NOMO-1 treated with DMSO at 0.1 percent for 48 hours (cell line): ENCODE measurements around the gene RAB5IF.
"Not testable (repeated sequence)": the region's sequence is repeated elsewhere in the genome, so short reads cannot be mapped to it uniquely, and the experiment has no call there.

Source experiments
- DNase-seq: peaks from one replicate; lab custom pipeline; 2025; ENCODE audit not compliant: unreplicated experiment; lab: John Stamatoyannopoulos, UW

RAB5IF gene

DNA sequence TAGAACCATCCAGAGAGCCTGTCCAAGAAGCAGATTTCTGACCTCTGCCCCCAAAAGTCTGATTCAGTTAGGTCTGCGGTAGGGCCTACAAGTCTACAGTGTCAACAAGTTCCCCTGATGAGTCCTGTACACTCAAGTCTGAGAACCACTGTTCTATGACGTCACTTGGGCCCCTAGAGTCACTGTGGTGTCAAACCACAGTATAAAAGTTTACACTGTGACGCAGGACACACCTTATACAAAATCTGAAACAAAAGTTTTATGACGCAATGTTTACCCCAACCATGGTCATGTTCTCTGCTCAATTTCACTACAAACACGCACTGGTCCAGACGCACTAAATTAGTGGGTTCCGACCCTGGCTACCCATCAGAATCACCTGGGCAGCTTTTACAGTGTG is 22.5 kb downstream of the RAB5IF start:
- no peak for DNase-seq

- peak; percentile 24 for DNase-seq
Observed at GRCh38 chr20:36629719-36630681, 24.4 kb downstream of the RAB5IF start.

- DNase-seq, result no peak
Observed at GRCh38 chr20:36631646-36632045, 26.1 kb downstream of the RAB5IF start.

GRCh38 chr20:36632147-36632486 is 26.5 kb downstream of the RAB5IF start:
- DNase-seq, result no peak

DNA sequence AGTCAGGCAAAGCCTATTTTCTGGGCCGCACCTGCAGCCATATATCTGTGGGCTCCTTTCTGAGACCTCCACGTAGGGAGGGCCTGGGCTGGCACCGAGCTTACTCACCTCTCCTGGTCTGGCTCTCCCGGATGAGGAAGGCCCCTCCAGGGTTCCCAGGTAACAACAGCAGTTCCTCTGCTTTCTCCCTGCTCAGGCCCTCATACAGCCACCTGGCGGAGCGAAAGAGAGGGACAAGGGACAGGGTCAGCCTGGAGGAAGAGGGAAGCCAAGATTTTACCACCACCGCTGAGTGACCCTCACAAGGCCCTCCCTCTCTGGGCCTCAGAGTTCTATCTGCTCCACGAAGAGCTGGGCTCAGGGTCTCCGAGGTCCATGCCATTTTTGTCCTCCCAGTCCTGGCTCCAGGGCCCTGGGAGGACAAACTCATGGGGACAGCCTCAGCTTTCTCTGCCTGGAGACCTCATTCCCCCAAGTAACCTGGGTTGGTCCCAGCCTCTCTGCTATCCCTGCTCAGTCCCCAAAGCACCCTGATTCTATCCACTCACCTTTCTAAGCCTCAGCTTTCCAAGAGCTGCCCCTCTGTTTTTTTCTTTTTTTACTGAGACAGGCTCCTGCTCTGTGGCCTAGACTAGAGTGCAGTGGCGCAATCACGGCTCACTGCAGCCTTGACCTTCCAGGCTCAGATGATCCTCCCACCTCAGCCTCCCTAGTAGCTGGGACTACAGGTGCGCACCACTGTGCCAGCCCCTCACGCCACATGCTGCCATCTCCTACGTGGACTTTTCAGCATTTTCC is 27.1 kb downstream of the RAB5IF start:
- no peak for DNase-seq

DNA sequence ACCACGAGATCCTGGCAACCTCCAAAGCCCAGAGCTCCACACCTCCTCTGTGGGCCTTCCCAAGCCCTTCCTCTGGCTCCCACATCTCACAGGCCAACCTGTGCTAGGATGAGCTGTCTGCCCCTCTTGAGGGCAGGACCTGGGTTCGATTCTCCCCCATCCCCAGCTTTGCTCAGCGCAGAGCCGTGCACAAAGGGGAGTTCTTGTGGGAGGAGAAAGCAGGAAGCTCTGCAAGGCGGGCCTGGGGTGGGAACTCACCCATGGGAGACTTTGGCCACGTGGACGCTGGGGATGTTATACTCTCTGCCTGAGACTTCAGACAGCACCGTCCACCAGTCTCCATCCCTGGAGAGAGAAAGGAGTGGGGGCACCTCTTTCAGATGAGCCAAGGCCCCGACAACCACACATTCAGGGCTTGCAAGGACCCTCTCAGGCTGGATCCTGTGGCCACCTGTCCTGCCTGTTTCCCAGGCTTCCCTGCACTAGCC is 27.8 kb downstream of the RAB5IF start:
- no peak for DNase-seq

DNA sequence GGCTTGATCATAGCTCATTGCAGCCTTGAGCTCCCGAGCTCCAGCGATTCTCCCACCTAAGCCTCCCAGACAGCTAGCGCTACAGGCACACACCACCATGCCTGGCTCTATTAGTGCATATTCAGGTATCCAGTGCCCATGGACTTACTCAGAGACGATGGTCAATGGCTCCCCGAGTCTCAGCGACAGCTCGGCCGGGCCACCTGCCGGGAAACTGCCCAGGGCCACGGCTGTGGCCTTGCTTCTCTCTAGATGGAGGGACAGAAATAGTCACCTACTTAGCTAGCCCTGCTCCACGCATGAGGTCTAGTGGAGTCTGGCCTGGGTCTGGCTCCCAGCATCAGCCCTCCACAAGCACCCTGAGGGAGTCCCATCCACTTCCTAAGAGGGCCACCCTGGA is 28.8 kb downstream of the RAB5IF start:
- no peak for DNase-seq

- DNase-seq, result not testable (repeated sequence)
Observed at GRCh38 chr20:36638876-36639400, 33.4 kb downstream of the RAB5IF start.

- DNase-seq, result no peak
Observed at GRCh38 chr20:36641506-36641843, 35.9 kb downstream of the RAB5IF start.

DNA sequence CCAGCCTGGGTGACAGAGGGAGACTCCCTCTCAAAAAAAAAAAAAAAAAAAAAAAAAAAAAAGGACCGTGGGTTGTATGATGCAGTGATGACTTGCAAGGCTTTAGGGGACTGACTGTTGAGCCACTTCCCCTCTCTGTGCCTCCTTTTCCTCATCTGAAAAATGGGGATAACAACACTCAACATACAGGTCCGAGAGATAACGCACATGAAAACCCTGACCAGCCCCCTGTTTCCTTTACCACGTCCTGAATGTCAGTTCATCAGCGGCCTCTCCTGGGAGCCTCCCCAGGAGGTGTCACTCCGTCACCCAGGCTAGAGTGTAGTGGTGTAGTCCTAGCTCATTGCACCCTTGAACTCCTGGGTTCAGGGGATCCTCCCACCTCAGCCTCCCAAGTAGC is 36.6 kb downstream of the RAB5IF start:
- no peak for DNase-seq

- no peak for DNase-seq
Observed at GRCh38 chr20:36644032-36644705, 38.6 kb downstream of the RAB5IF start.

- no peak for DNase-seq
Observed at GRCh38 chr20:36644706-36645095, 39.1 kb downstream of the RAB5IF start.

DNA sequence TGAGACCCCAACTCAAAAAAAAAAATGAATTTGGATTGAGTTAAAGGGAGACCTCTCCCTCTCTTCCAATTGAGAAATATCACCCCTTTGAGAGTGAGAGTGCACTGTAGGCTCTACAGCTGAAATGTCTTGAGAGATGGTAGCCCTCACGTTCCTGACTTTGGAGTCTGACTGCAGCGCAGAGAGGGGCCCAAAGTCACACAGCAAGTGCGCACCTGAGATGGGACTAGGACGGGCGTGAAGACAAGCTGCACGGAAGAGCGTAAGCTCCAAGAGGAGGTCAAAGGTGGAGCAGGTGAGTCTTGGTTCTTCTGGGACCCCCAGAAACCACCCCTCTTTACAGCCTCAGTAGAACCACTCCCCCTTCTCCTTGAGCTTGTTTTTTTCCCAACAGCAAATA is 39.8 kb downstream of the RAB5IF start:
- no peak for DNase-seq

DNA sequence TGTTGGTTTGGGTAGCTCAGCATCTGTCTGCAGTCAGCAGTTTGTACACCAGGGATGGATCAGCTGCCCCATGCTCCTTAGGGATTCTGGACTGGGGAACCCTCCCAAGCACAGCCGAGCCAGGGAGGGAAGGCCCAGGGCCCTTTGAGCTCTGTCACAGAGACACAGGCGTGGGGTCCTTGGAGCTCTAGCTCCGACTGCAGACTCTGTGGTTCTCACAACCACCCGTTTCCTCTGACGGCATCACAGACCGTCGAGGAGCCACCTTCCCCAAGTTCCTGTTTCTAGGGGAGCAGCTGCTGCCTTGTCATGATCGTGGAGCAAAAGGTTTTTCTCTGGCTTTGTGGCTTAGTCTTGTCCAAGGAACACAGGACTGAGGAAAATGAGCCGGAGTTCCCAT is 40.4 kb downstream of the RAB5IF start, which contains the start of gene SLA2:
Gene SLA2, minus strand, starts transcription at position 199 of the 400 bp plus-strand sequence. CDS start 4,861 bp downstream, outside the sequence.
- DNase-seq, result peak; percentile 84

DNA sequence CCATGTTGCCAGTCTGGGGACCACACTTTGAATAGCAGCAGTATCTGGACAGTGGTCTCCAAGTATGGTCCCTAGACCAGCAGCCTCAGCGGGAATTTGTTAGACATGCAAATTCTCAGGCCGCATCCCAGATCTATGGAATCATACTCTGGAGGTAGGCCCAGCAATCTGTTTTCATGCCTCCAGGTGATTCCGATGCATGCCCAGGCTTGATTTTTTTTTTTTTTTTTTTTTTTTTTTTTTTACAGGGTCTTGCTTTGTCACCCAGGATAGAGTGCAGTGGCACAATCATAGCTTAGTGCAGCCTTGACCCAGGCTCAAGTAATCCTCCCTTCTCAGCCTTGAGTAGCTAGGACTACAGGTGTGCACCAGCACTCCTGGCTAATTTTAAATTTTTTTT is 41.1 kb downstream of the RAB5IF start:
- no peak for DNase-seq

GRCh38 chr20:36647196-36648121 is 41.9 kb downstream of the RAB5IF start:
- DNase-seq, result no peak

DNA sequence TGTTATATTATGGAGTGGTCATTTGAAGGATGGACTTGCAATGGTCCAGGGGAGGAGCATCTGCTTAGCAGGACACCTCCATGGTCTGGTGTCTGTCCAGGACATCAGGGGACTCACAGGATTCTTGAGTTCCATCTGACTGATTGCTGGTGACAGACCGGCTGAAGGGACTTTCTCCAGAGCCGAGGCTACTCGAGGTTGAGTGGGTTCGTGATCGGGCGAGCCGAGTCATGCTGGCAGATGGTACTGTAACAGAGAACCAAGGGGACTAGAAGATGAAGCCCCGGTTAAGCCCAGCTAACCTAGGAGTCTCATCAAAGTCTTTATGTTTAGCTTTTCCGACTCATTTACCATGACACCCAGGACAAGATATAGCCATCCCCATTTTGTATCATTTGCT is 47.9 kb downstream of the RAB5IF start:
- no peak for DNase-seq

DNA sequence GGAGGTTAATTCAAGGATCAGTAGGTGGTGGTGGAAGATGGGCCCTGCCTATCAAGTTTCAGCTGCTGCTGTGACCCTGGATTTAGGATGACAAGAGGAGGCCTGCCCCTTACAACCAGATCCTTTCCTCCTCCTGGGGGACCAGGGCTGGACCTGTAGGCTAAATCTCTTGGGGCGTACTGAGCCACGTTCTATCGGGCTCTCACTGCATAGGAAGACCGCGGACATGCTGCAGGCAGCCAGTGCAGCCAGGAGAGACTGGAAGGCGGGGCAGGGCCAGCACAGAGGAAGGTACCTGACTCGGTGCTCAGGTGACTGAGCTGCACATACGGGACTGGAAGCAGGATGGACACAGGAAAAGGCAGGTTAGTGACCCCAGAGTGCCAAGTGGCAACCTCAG is 48.9 kb downstream of the RAB5IF start:
- no peak for DNase-seq

DNA sequence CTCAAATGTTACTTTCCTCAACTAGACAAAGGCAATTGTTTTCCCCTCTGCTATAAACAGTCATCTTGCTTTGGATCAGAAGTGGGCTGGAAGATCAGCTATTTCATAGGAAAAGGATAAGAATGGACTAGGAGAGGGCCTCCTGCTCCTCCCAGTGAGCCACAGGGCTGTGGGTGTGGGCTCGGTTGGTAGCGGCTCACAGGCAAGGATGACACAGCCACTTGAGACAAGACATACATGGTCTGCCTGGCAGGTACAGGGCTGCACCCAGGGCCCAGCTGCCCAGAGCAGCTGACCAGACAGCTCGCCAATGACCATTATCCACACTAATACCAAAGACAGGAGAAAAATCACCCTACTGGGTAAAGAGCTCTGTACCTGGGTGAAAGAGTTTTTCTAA is 49.4 kb downstream of the RAB5IF start:
- DNase-seq, result no peak

GRCh38 chr20:36656733-36657132 is 51.2 kb downstream of the RAB5IF start:
- DNase-seq, result no peak
